ENCODE data around the gene IDUA.

IDUA gene

DNA sequence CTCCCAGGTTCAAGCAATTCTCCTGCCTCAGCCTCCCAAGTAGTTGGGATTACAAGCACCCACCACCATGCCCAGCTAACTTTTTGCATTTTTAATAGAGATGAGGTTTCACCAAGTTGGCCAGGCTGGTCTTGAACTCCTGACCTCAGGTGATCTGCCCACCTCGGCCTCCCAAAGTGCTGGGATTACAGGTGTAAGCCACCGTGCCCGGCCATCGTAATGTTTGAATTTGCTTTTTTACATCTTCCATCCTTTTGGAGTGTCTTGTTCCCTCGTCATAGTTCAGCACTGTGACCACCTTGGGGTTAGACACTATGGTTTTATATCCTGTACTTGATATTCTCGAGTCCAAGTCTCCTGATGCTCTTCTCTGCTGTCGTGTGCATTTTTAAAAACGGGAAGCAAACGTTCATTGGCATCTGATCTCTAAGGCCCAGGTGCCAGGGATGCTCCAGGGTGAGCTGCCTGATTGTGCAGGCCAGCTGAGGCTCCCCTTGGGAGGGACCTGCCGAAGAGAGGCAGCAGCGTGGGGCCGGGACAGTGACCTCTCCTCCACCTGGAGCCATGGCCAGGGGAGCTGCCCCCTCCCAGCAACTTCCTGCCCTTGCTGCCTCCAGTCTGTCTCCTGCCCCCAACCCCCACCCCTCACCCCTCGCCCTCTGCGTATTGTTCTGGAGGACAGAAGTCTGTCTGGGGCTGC lies 30.2 kb upstream of the IDUA start:
- no peak for DNase-seq

GRCh38 chr4:957231-957580 lies 29.6 kb upstream of the IDUA start:
- DNase-seq, result no peak

DNA sequence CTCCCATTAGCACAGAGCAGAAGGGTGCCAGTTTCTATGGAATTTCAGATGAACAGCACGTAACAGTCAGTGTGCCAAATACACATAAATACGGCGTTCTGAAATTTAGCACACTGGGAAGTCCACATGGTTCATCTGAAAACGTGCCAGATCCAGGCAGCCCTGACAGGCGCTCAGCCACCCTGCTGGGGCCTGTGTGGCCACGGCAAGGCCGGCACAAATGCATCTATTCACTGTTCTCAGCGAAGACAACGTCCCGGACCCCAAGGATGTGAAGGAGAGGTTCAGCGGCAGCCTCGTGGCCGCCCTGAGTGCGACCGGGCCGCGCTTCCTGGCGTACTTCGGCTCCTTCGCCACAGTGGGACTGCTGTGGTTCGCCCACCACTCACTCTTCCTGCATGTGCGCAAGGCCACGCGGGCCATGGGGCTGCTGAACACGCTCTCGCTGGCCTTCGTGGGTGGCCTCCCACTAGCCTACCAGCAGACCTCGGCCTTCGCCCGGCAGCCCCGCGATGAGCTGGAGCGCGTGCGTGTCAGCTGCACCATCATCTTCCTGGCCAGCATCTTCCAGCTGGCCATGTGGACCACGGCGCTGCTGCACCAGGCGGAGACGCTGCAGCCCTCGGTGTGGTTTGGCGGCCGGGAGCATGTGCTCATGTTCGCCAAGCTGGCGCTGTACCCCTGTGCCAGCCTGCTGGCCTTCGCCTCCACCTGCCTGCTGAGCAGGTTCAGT lies 29.1 kb upstream of the IDUA start:
- no peak for DNase-seq

- DNase-seq, result no peak
These were observed 28.6 kb upstream of the IDUA start for GRCh38 chr4:958314-958665.

- DNase-seq, result no peak
These were observed 28.0 kb upstream of the IDUA start for GRCh38 chr4:958696-959337.

GRCh38 chr4:959338-960139 lies 27.3 kb upstream of the IDUA start:
- DNase-seq, result no peak

DNA sequence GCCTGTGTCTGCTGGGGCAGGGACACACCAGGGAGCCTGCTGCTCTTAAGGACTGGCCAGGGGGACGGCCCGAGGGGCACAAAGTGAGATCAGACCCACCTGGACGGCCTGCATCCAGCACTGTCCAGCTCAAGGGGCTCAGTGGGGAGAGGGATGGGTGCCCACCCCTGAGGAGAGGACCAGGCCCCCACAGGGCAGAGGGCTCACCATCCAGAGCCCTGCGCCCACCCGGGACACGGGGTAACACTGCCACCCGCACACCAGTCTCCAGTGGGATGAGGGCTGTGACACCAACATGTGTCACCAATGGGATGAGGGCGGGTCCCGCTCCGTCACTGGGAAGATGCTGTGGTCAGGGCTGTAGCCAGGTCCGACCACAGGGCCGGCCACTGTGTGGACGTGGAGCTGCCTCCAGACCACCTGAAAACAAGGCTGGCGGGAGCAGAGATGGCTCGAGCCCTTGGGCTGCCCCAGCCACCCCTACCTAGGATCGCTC lies 26.7 kb upstream of the IDUA start:
- DNase-seq, result no peak

DNA sequence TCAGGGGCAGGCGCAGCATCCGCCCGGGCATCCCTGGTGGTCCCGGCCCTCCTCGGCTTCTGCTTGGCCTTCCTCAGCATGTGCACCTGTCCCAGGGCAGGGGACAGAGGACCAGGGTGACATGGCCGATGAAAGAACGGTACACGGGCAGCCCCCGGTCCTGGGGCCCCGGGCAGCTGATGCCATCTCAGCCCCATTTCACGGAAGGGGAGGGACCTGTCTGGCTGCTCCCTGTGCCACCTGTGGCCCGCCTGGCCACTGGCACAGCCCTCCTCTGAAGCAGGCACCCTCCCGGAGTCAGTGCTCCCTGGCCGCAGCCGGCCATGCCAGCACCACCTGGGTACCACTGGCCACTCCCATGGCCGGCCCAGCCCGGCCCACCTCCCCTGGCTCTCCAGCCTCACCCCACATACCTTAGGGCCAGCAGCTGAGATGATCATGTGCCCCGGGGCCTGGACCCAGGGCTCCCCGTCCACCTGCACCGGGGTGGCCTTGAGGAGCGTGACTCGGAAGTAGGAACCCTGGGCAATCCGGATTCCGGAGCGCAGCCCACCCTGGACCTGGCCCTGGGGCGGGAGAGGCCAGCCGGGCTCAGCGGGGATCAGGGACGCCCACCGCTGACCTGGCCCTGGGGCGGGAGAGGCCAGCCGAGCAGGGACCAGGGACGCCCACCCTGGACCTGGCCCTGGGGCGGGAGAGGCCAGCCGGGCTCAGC lies 26.1 kb upstream of the IDUA start:
- DNase-seq, result no peak

GRCh38 chr4:961351-962230 lies 25.3 kb upstream of the IDUA start:
- no peak for DNase-seq

DNA sequence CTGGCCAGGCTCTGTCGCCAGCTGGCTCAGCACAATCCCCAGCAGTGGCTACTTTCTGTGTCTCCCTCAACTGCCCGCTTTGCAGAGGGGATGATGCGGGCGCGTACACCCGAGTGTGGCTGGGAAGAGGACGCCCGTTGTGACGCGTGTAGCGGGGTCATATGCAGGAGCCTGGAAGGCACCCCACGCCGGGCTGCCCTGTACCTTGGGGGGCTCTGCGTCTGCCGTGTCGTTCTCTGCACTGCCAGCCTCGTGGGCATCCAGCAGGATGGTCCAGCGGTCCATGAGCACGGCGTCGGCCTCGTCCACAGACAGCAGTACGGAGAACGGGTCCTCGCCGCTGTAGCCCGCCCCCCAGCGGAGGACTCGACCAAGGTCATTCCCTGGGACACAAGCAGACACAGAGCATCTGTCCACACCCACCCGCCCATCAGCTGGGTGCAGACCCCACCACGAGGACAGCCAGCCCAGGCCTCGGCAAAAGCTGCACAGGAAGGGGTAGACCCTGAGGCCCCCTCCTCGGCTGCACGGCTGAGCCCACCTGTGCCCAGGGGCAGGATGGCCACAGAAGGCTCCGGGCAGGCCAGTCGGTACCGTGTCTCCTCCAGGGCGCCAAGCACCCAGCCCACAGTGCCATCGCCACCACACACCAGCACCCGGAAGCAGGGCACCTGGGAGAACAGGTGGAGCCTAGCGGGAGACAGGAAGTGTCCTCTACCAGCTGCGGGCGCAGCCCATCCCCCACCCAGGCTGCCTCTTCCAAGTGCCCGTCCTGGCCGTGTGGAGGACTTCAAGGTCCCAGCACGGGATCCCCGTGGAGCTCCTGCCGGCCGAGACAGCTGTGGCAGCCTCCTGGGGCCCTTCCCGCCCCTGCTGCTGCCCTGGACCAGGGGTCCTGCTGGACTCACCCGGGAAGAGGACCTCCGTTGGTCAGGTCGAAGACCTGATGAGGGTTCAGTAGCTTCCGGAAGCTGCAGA lies 24.3 kb upstream of the IDUA start:
- no peak for DNase-seq

- DNase-seq, result no peak
These were observed 23.3 kb upstream of the IDUA start for GRCh38 chr4:963276-964225.

- DNase-seq, result no peak
These were observed 22.4 kb upstream of the IDUA start for GRCh38 chr4:964346-965025.

DNA sequence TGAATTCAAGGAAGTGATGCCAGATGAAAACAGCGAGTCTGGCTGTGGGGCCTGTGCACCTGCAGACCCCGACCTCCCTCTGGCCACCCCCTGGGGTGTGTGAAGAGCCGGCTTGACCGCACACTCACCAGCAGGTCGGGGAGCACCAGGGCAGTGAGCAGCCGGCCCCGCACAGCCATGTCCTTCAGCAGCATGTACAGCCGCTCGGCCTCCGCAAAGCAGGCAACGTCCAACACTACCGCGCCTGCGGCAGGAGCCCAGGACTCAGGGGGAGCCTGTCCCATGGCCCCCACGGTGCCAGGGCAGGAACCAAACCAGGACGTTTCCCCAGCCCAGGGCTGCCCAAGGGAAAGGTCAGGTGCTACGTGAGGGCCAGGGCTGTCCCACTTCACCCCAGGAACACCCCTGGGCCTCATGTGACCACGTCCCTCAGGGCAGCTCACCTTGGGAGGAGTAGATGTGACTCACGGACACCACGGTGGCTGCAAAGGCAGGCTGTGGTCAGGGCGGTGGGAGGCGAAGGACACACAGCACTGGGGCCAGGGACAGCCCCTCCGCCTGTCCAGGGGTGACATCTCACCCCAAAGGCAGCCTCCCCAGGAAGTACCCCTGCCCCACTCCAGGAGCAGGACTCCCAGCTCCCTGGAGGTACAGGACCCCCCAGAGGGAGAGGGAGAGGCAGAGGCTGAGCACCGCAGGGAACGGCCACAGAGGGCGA lies 21.6 kb upstream of the IDUA start:
- no peak for DNase-seq

DNA sequence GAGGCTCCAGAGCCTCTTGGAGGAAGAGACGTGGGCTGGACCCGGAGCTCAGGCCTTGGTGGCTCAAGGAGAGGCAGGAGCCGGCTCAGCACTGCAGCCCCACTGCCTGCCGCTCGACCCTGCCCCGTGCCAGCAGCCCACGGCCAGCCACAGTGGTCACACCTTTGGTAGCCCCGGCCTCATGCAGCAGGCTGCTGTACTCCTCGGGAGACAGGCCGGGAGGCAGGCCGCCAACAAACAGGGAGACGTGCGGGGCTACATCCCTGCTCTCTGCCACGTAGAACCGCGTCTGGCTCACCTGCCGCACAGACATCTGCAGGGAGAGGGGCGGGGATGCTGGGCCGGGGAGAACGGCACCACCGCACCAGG lies 21.1 kb upstream of the IDUA start:
- DNase-seq, result no peak

DNA sequence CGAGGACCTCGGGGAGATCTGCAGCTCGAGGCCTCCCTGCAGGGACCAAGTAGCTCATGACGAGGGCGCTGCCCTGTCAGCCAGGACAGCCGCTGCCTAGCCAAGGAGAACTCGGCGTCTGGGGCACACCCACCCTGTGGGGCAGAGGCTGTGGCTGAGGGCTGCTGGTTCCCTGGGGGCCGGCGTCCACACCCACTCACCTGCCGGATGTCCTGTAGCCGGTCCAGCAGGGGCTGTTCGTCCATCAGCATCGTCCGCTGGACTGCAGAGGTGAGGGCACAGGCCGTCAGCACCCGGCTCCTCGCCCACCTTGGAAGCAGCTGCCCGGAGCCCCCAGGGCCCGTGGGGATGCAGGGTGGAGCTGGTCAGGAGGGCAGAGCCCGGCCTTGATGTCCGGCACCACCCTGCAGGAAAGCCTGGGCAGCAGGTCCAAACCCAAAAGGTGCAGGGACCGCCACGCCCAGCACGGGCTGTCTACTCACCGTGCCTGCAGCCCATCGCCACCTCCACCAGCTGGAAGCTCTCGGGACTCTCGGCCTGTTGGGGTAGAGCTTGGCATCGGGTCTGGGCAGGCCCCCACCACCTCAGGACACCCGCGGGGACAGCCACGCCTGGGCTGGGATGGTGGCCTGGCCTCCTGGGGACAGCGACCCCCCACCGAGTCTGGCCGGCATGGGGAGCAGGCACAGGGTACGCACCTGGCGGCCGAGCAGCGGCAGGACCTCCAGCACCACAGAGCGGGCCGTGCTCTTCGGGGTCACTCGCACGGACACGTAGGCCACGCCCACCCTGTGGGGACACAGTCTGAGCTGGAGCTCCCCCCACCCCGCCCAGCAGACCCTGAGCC lies 20.4 kb upstream of the IDUA start:
- DNase-seq, result no peak

DNA sequence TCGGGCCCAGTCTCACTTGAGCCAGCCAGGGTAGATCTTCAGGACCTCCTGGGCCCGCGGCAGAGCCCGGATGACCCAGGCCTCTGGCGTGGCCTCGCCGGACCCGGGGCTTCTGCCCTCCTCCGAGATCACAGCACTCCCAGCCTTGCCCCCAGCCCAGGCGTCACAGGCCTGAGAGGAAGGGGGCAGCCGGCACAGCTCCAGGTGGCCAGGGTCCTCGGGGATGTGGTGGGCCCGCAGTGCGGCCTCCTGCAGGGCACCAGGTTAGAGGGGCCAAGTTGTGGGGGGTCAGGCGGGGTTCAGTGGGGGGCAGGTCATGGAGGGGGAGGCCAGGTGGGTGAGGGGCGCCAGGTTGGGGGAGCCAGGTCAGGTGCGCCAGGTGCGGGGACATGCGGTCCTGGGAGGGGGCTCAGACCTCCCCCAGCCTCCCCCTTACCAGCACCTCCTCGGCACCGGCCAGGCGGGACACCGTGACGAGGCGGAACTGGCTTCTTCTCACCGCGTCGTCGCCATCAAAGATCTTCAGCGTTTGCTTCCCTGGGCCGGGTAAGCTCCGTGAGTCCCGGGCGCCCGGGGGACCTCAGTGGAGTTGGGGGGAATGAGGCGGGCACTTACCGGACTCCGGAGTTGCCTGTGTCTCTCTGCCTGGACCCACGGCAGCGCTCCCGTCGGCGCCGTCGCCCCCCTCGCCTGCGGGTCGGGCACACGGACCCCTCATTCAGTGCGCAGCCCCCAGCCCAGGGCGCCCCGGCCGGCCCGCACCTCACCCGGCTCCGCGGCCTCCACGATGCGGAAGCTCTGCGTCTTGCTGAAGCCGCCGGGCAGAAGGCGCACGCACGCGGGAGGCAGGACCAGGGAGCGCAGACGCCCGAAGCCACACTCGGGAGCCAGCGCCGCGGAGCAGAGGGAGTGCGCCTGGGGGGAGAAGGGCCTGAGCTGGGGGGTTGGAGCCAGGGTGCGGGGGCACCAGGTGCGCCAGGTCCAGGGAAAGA lies 19.4 kb upstream of the IDUA start:
- DNase-seq, result no peak

All from inflammatory macrophage treated with lipopolysaccharide for 4 hours (primary cell).